ENCODE data around the gene ZBTB44. TPM values are rescaled to one million over a fixed set of nuclear protein-coding genes. Genes with fewer than 3 reads are reported as not detected.
A peak's percentile ranks its signal among the peaks of the same experiment; 100 is the strongest.

Gene ZBTB44
- total RNA-seq, 1 experiment from 2014 or later = 41.2 TPM

GRCh38 chr11:130322126-130322525 lies 7.4 kb upstream of the ZBTB44 start:
- intact Hi-C loops (cut with micrococcal nuclease; ENCODE audit: unreplicated experiment) = no loop called here
- TF ChIP-seq CTCF (conservative IDR thresholded peaks at IDR 0.05) = no peak
- TF ChIP-seq EZH2 (IDR thresholded peaks at IDR 0.05; ENCODE audit: low read depth) = no peak
- no peak overlapping the region for H2AFZ ChIP-seq
- DNase-seq = no peak
- H3K4me1 ChIP-seq (replicated peaks; ENCODE audit: insufficient read depth) = no peaks in the 10 kb centered on the region
- ChIA-PET POLR2A (ENCODE audit: unreplicated experiment) (no interaction called here), CTCF (no interaction called here)
- peaks cover 15% of the 10 kb centered on the region; the same call in 1 of the 2 replicates for H3K9me3 ChIP-seq (ENCODE audit: insufficient read depth, low read depth)
- H4K20me1 ChIP-seq (ENCODE audit: insufficient read depth) = no peaks in the 10 kb centered on the region
- no peaks in the 10 kb centered on the region for H3K79me2 ChIP-seq (ENCODE audit: low read depth)
- no peak overlapping the region for H3K27ac ChIP-seq
- no peak overlapping the region for H3K4me3 ChIP-seq
- no peaks in the 10 kb centered on the region for H3K27me3 ChIP-seq (ENCODE audit: insufficient read depth, low read depth)
- no peaks in the 10 kb centered on the region for H3K9me2 ChIP-seq (ENCODE audit: insufficient read depth)
- no TSS peak for BruUV-seq (replicated peaks)
- no peaks in the 10 kb centered on the region for H3K36me3 ChIP-seq (ENCODE audit: low read depth)
- H3F3A ChIP-seq (ENCODE audit: insufficient read depth, low read depth) = no peaks in the 10 kb centered on the region
- no peak overlapping the region for H3K4me2 ChIP-seq

GRCh38 chr11:130318031-130318673 lies 3.4 kb upstream of the ZBTB44 start:
- intact Hi-C loops (cut with micrococcal nuclease; ENCODE audit: unreplicated experiment) = loop anchor here (10.0 kb wide), 1 partner anchor 317 kb away; no protein-coding TSS in a partner anchor
- H3K9me2 ChIP-seq (ENCODE audit: insufficient read depth) = no peaks in the 10 kb centered on the region
- H3K27me3 ChIP-seq (ENCODE audit: insufficient read depth, low read depth) = no peaks in the 10 kb centered on the region
- no peak overlapping the region for H3K4me3 ChIP-seq
- TF ChIP-seq CTCF (conservative IDR thresholded peaks at IDR 0.05) (no peak), EZH2 (IDR thresholded peaks at IDR 0.05; ENCODE audit: low read depth) (no peak)
- peaks cover 5% of the 10 kb centered on the region for H3K79me2 ChIP-seq (ENCODE audit: low read depth)
- no peaks in the 10 kb centered on the region for H4K20me1 ChIP-seq (ENCODE audit: insufficient read depth)
- peaks cover 15% of the 10 kb centered on the region; the same call in 1 of the 2 replicates for H3K9me3 ChIP-seq (ENCODE audit: insufficient read depth, low read depth)
- no peak for DNase-seq
- H3K4me2 ChIP-seq = no peak overlapping the region
- BruUV-seq (replicated peaks) = no TSS peak
- CTCF ChIA-PET = no interaction called here
- no peak overlapping the region for H3K27ac ChIP-seq
- H2AFZ ChIP-seq = no peak overlapping the region
- H3K36me3 ChIP-seq (ENCODE audit: low read depth) = no peaks in the 10 kb centered on the region
- peaks cover 6% of the 10 kb centered on the region; the same call in 1 of the 2 replicates for H3F3A ChIP-seq (ENCODE audit: insufficient read depth, low read depth)
- POLR2A ChIA-PET (ENCODE audit: unreplicated experiment) = no interaction called here
- peaks cover under 1% of the 10 kb centered on the region; the same call in 1 of the 2 replicates for H3K4me1 ChIP-seq (replicated peaks; ENCODE audit: insufficient read depth)

GRCh38 chr11:130315354-130315970 lies 745 bp upstream of the ZBTB44 start:
- peaks cover 6% of the 10 kb centered on the region; the same call in 1 of the 2 replicates for H3F3A ChIP-seq (ENCODE audit: insufficient read depth, low read depth)
- DNase-seq = peak in 1 of 2 experiments; percentile 60
- POLR2A ChIA-PET (ENCODE audit: unreplicated experiment) = no interaction called here
- H3K4me2 ChIP-seq = peak overlapping the region; percentile 86
- TSS peak; percentile 73 for BruUV-seq (replicated peaks)
- peaks cover 32% of the 10 kb centered on the region for H3K79me2 ChIP-seq (ENCODE audit: low read depth)
- peaks cover 7% of the 10 kb centered on the region for H3K36me3 ChIP-seq (ENCODE audit: low read depth)
- peak overlapping the region; percentile 98 for H2AFZ ChIP-seq
- CTCF ChIA-PET = no interaction called here
- intact Hi-C loops (cut with micrococcal nuclease; ENCODE audit: unreplicated experiment) = loop anchor here (2.0 to 10.0 kb wide), 2 partner anchors 67 to 319 kb away; no protein-coding TSS in a partner anchor
- H3K9me2 ChIP-seq (ENCODE audit: insufficient read depth) = no peaks in the 10 kb centered on the region
- no peaks in the 10 kb centered on the region for H3K9me3 ChIP-seq (ENCODE audit: insufficient read depth, low read depth)
- peak overlapping the region; percentile 35; the same call in 1 of the 2 replicates for H3K27ac ChIP-seq
- H3K4me1 ChIP-seq (replicated peaks; ENCODE audit: insufficient read depth) = peaks cover 15% of the 10 kb centered on the region
- peaks cover 10% of the 10 kb centered on the region; the same call in 1 of the 2 replicates for H4K20me1 ChIP-seq (ENCODE audit: insufficient read depth)
- peak overlapping the region; percentile 59 for H3K4me3 ChIP-seq
- TF ChIP-seq EZH2 (IDR thresholded peaks at IDR 0.05; ENCODE audit: low read depth) (no peak), CTCF (conservative IDR thresholded peaks at IDR 0.05) (no peak)
- H3K27me3 ChIP-seq (ENCODE audit: insufficient read depth, low read depth) = no peaks in the 10 kb centered on the region

Measured in PC-9 (cell line).